Liver (tissue), 9 donors: ENCODE results near the gene KDM2A. TPM values are rescaled to one million over a fixed set of nuclear protein-coding genes. Genes with fewer than 3 reads are reported as not detected.

Experiments
- DNase-seq: peaks from one replicate; pipeline ENCODE4 v3.0.0-alpha.2; 2017; ENCODE audit warnings: low spot score
- H3K27ac ChIP-seq, 2 donors: one replicate each; pipeline ENCODE4 v1.7.0; 2013; ENCODE audit warnings: inconsistent platforms in 2 of 2, low read length in 2 of 2, control low read depth in 1 of 2, low read depth in 1 of 2, mild to moderate bottlenecking in 1 of 2
- H3K27me3 ChIP-seq, 4 donors: one replicate each; pipeline versions ENCODE4 v1.6.1 to v1.7.0; 2013; ENCODE audit warnings: low read length in 3 of 4, inconsistent platforms in 1 of 4, mild to moderate bottlenecking in 1 of 4, moderate library complexity in 1 of 4; ENCODE audit not compliant: control insufficient read depth in 4 of 4, insufficient read depth in 4 of 4
- H3K36me3 ChIP-seq, 4 donors: one replicate each; pipeline versions ENCODE4 v1.6.1 to v1.7.0; 2013; ENCODE audit warnings: low read length in 3 of 4, mild to moderate bottlenecking in 3 of 4, low read depth in 1 of 4, moderate library complexity in 1 of 4; ENCODE audit not compliant: control insufficient read depth in 4 of 4, insufficient read depth in 3 of 4
- H3K4me1 ChIP-seq, 4 donors: one replicate each; pipeline versions ENCODE4 v1.6.1 to v1.7.0; 2013; ENCODE audit warnings: low read length in 3 of 4, mild to moderate bottlenecking in 3 of 4, moderate library complexity in 1 of 4; ENCODE audit not compliant: control insufficient read depth in 4 of 4, insufficient read depth in 4 of 4
- H3K4me3 ChIP-seq, 3 donors: one replicate each; pipeline versions ENCODE4 v1.6.1 to v1.7.0; 2013; ENCODE audit warnings: low read length in 3 of 3, control low read depth in 1 of 3, low read depth in 1 of 3, mild to moderate bottlenecking in 1 of 3
- H3K9ac ChIP-seq, 2 donors: one replicate each; pipeline ENCODE4 v1.7.0; 2013; ENCODE audit warnings: low read length in 2 of 2, mild to moderate bottlenecking in 2 of 2, moderate library complexity in 2 of 2, control low read depth in 1 of 2, low read depth in 1 of 2
- H3K9me3 ChIP-seq, 4 donors: one replicate each; pipeline versions ENCODE4 v1.6.1 to v1.7.0; 2013; ENCODE audit warnings: low read length in 3 of 4; ENCODE audit not compliant: control insufficient read depth in 4 of 4
- EGR1 ChIP-seq, 2 donors: IDR thresholded peaks; 2 replicates each; pipeline ENCODE4 v1.6.1; 2016 to 2018; ENCODE audit warnings: antibody characterized with exemption in 2 of 2, low read depth in 2 of 2
- FOXA1 ChIP-seq: IDR thresholded peaks from 2 replicates; pipeline ENCODE4 v1.6.1; 2016; ENCODE audit warnings: antibody characterized with exemption
- FOXA2 ChIP-seq: IDR thresholded peaks from 2 replicates; pipeline ENCODE4 v1.6.1; 2016; ENCODE audit warnings: antibody characterized with exemption
- GABPA ChIP-seq, 2 donors: IDR thresholded peaks in 1 of 2; conservative IDR thresholded peaks in 1 of 2; 2 replicates each; pipeline ENCODE4 v1.6.1; 2016; ENCODE audit warnings: antibody characterized with exemption in 2 of 2, mild to moderate bottlenecking in 1 of 2, moderate library complexity in 1 of 2
- HNF4A ChIP-seq, 2 donors: conservative IDR thresholded peaks; 2 replicates each; pipeline ENCODE4 v1.6.1; 2016; ENCODE audit warnings: antibody characterized with exemption in 2 of 2, mild to moderate bottlenecking in 2 of 2
- HNF4G ChIP-seq: IDR thresholded peaks from 2 replicates; pipeline ENCODE4 v1.6.1; 2016; ENCODE audit warnings: antibody characterized with exemption
- JUND ChIP-seq, 2 donors: IDR thresholded peaks; 2 replicates each; pipeline ENCODE4 v1.6.1; 2016; ENCODE audit warnings: antibody characterized with exemption in 2 of 2
- NR2F2 ChIP-seq: IDR thresholded peaks from 2 replicates; pipeline ENCODE4 v1.6.1; 2016; ENCODE audit warnings: antibody characterized with exemption
- RAD21 ChIP-seq, 2 donors: IDR thresholded peaks; 2 replicates each; pipeline ENCODE4 v1.6.1; 2016; ENCODE audit warnings: antibody characterized with exemption in 2 of 2, mild to moderate bottlenecking in 2 of 2
- RXRA ChIP-seq, 2 donors: IDR thresholded peaks; 2 replicates each; pipeline ENCODE4 v1.6.1; 2017 to 2018; ENCODE audit warnings: antibody characterized with exemption in 2 of 2, mild to moderate bottlenecking in 1 of 2
- SP1 ChIP-seq: IDR thresholded peaks from 2 replicates; pipeline ENCODE4 v1.6.1; 2018; ENCODE audit warnings: antibody characterized with exemption, mild to moderate bottlenecking
- TAF1 ChIP-seq: conservative IDR thresholded peaks from 2 replicates; pipeline ENCODE4 v1.6.1; 2016; ENCODE audit warnings: antibody characterized with exemption, mild to moderate bottlenecking
- YY1 ChIP-seq: IDR thresholded peaks from 2 replicates; pipeline ENCODE4 v1.6.1; 2016; ENCODE audit warnings: antibody characterized with exemption, mild to moderate bottlenecking
- WGBS: extraction: QIAGEN DNeasy Blood & Tissue Kit; methylation state at CpG from one replicate; pipeline ENCODE4 v1.1.7; 2013; 5-methylcytosine and 5-hydroxymethylcytosine counted together
- polyA plus RNA-seq, 2 donors: library from polyadenylated mRNA; stranded (reverse) in 1 of 2; unstranded in 1 of 2; fragments of 200-250 nt in 1 of 2; fragments of >200 nt in 1 of 2; fragmentation: Nextera tagmentation in 1 of 2; extraction: Ambion mirVana in 1 of 2; gene quantifications; one replicate each; pipeline versions ENCODE4 v1.2.1 to v1.2.3, GENCODE V29; 2013 to 2015
- total RNA-seq, 2 donors: library from RNA; depleted of rRNA; stranded (reverse); fragments of >200 nt; gene quantifications; one replicate each; pipeline ENCODE4 v1.2.3, GENCODE V29; 2014
- TF ChIP-seq, protein P1 (sequence below): IDR thresholded peaks from 2 replicates; pipeline ENCODE4 v1.6.1; 2016; ENCODE audit warnings: antibody characterized with exemption, mild to moderate bottlenecking
- TF ChIP-seq, protein P2 (sequence below): IDR thresholded peaks from 2 replicates; pipeline ENCODE4 v1.6.1; 2016; ENCODE audit warnings: antibody characterized with exemption
- TF ChIP-seq, protein P3 (sequence below): fragments of 150-350 bp; IDR thresholded peaks from 2 replicates; pipeline ENCODE4 v1.5.1; 2017; ENCODE audit warnings: improper control_type of control experiment, low read depth, low read length; ENCODE audit not compliant: missing input control
- TF ChIP-seq, protein P4 (sequence below): IDR thresholded peaks from 2 replicates; pipeline ENCODE4 v1.6.1; 2016; ENCODE audit warnings: antibody characterized with exemption
- TF ChIP-seq, protein P5 (sequence below): IDR thresholded peaks from 2 replicates; pipeline ENCODE4 v1.6.1; 2016; ENCODE audit warnings: antibody characterized with exemption
- donor health status: healthy.
- donor health status: healthy.
- donor health status: healthy.
- donor health status: healthy.
- donor health status: healthy.

Gene KDM2A
- total and polyA plus RNA-seq, 4 donors, result 8.3 to 44.9 (median 22.4) TPM

DNA sequence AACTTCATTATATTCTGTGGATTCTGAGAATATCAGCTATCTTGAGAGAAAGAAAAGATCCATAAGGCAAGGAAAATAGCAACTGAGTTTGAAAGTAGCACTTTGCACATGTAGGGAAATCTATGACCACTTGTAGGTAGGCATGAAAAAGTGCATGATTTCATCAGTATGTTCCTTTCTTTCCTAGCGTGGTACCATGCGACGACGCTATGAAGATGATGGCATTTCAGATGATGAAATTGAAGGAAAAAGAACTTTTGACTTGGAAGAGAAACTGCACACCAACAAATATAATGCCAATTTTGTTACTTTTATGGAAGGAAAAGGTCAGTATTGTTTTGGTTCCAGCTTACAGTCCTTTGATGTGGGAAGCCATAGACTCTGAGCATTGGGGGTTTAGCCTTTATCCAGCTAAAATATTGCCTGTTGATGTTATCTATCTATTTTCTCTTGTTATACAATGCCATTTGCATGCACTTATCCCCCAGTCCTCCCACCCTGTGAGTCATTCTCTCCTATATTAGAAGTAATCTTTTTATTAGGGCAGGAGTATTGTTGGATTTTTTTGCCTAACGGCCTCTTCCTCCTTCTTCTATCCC is 60.9 kb downstream of the KDM2A start:
- Histone ChIP-seq H3K4me3 (no peak overlapping the region), H3K4me1 (no peaks in the 10 kb centered on the region), H3K27me3 (no peaks in the 10 kb centered on the region), H3K36me3 (peaks cover 0 to 29% (median 14%) of the 10 kb centered on the region in 4 donors), H3K9ac (no peak overlapping the region), H3K9me3 (no peaks in the 10 kb centered on the region), H3K27ac (no peak overlapping the region)
- DNase-seq, result no peak
- 92% methylated on average over 5 of the region's 5 CpGs for WGBS
- no peak for TF ChIP-seq EGR1 (IDR thresholded peaks at IDR 0.05; ENCODE audit: low read depth in 2 of 2)
- no peak for TF ChIP-seq FOXA1
- TF ChIP-seq, protein P1, sequence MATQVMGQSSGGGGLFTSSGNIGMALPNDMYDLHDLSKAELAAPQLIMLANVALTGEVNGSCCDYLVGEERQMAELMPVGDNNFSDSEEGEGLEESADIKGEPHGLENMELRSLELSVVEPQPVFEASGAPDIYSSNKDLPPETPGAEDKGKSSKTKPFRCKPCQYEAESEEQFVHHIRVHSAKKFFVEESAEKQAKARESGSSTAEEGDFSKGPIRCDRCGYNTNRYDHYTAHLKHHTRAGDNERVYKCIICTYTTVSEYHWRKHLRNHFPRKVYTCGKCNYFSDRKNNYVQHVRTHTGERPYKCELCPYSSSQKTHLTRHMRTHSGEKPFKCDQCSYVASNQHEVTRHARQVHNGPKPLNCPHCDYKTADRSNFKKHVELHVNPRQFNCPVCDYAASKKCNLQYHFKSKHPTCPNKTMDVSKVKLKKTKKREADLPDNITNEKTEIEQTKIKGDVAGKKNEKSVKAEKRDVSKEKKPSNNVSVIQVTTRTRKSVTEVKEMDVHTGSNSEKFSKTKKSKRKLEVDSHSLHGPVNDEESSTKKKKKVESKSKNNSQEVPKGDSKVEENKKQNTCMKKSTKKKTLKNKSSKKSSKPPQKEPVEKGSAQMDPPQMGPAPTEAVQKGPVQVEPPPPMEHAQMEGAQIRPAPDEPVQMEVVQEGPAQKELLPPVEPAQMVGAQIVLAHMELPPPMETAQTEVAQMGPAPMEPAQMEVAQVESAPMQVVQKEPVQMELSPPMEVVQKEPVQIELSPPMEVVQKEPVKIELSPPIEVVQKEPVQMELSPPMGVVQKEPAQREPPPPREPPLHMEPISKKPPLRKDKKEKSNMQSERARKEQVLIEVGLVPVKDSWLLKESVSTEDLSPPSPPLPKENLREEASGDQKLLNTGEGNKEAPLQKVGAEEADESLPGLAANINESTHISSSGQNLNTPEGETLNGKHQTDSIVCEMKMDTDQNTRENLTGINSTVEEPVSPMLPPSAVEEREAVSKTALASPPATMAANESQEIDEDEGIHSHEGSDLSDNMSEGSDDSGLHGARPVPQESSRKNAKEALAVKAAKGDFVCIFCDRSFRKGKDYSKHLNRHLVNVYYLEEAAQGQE, result no peak
- TF ChIP-seq JUND (IDR thresholded peaks at IDR 0.05), result no peak
- TF ChIP-seq, protein P2, sequence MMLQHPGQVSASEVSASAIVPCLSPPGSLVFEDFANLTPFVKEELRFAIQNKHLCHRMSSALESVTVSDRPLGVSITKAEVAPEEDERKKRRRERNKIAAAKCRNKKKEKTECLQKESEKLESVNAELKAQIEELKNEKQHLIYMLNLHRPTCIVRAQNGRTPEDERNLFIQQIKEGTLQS, result no peak
- TF ChIP-seq RXRA (IDR thresholded peaks at IDR 0.05), result no peak
- TF ChIP-seq, protein P3, sequence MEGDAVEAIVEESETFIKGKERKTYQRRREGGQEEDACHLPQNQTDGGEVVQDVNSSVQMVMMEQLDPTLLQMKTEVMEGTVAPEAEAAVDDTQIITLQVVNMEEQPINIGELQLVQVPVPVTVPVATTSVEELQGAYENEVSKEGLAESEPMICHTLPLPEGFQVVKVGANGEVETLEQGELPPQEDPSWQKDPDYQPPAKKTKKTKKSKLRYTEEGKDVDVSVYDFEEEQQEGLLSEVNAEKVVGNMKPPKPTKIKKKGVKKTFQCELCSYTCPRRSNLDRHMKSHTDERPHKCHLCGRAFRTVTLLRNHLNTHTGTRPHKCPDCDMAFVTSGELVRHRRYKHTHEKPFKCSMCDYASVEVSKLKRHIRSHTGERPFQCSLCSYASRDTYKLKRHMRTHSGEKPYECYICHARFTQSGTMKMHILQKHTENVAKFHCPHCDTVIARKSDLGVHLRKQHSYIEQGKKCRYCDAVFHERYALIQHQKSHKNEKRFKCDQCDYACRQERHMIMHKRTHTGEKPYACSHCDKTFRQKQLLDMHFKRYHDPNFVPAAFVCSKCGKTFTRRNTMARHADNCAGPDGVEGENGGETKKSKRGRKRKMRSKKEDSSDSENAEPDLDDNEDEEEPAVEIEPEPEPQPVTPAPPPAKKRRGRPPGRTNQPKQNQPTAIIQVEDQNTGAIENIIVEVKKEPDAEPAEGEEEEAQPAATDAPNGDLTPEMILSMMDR, result no peak
- TF ChIP-seq, protein P4, sequence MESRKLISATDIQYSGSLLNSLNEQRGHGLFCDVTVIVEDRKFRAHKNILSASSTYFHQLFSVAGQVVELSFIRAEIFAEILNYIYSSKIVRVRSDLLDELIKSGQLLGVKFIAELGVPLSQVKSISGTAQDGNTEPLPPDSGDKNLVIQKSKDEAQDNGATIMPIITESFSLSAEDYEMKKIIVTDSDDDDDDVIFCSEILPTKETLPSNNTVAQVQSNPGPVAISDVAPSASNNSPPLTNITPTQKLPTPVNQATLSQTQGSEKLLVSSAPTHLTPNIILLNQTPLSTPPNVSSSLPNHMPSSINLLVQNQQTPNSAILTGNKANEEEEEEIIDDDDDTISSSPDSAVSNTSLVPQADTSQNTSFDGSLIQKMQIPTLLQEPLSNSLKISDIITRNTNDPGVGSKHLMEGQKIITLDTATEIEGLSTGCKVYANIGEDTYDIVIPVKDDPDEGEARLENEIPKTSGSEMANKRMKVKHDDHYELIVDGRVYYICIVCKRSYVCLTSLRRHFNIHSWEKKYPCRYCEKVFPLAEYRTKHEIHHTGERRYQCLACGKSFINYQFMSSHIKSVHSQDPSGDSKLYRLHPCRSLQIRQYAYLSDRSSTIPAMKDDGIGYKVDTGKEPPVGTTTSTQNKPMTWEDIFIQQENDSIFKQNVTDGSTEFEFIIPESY, result no peak
- TF ChIP-seq YY1, result no peak
- TF ChIP-seq, protein P5, sequence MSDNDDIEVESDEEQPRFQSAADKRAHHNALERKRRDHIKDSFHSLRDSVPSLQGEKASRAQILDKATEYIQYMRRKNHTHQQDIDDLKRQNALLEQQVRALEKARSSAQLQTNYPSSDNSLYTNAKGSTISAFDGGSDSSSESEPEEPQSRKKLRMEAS, result no peak
- TF ChIP-seq FOXA2, result no peak
- no peak for TF ChIP-seq HNF4A (conservative IDR thresholded peaks at IDR 0.05)
- no peak for TF ChIP-seq NR2F2
- no peak for TF ChIP-seq SP1
- no peak for TF ChIP-seq RAD21 (IDR thresholded peaks at IDR 0.05)
- no peak for TF ChIP-seq HNF4G
- TF ChIP-seq GABPA (IDR thresholded peaks at IDR 0.05 in 1 of 2, conservative IDR thresholded peaks at IDR 0.05 in 1 of 2), result no peak
- no peak for TF ChIP-seq TAF1
